Upper lobe of left lung (tissue), 6 donors: Measurements from ENCODE around the gene FAF2. TPM values are rescaled to one million over a fixed set of nuclear protein-coding genes. Genes with fewer than 3 reads are reported as not detected.

Experiments used
- ATAC-seq, 2 donors: fragments of 200-7000 bp; cut with Tn5 transposase; one replicate each; pipeline ENCODE4 v1.9.1; 2022; ENCODE audit warnings: mild to moderate bottlenecking in 2 of 2, moderate library complexity in 2 of 2; ENCODE audit not compliant: low FRiP score in 2 of 2
- DNase-seq, 2 donors: peaks; one replicate each; pipeline ENCODE4 v3.0.0-alpha.2; 2019 to 2020
- H3K27ac ChIP-seq, 4 donors: fragments of 200-600 bp; sonication (generic); one replicate each; pipeline ENCODE4 v1.5.1; 2016 to 2019
- H3K27me3 ChIP-seq, 4 donors: fragments of 200-600 bp; sonication (generic); one replicate each; pipeline ENCODE4 v1.5.1; 2017 to 2019
- H3K36me3 ChIP-seq, 4 donors: fragments of 200-600 bp; sonication (generic); one replicate each; pipeline ENCODE4 v1.5.1; 2016 to 2019
- H3K4me1 ChIP-seq, 4 donors: fragments of 200-600 bp; sonication (generic); one replicate each; pipeline ENCODE4 v1.5.1; 2018 to 2019
- H3K4me3 ChIP-seq, 4 donors: fragments of 200-600 bp; sonication (generic); one replicate each; pipeline ENCODE4 v1.5.1; 2017 to 2019; ENCODE audit warnings: mild to moderate bottlenecking in 2 of 4, moderate library complexity in 1 of 4
- H3K9me3 ChIP-seq, 4 donors: fragments of 200-600 bp; sonication (generic); one replicate each; pipeline ENCODE4 v1.5.1; 2018 to 2019
- CTCF ChIP-seq, 6 experiments: fragments of 450-650 bp in 4 of 6; fragments of 200-600 bp in 2 of 6; sonication (generic) in 2 of 6; IDR thresholded peaks; one replicate each; pipeline ENCODE4 v1.5.1; 2016 to 2019; ENCODE audit warnings: antibody characterized with exemption in 6 of 6
- EP300 ChIP-seq, 4 donors: sonication (generic); formaldehyde crosslinking; IDR thresholded peaks; one replicate each; pipeline ENCODE4 v1.5.1; 2017; ENCODE audit warnings: antibody characterized with exemption in 4 of 4, control low read depth in 2 of 4
- POLR2A ChIP-seq, 4 donors: fragments of 450-650 bp; IDR thresholded peaks; one replicate each; pipeline ENCODE4 v1.5.1; 2016 to 2017; ENCODE audit warnings: antibody characterized with exemption in 4 of 4, mild to moderate bottlenecking in 2 of 4
- POLR2AphosphoS5 ChIP-seq, 2 donors: sonication (generic); formaldehyde crosslinking; IDR thresholded peaks; one replicate each; pipeline ENCODE4 v1.5.1; 2017; ENCODE audit warnings: antibody characterized with exemption in 2 of 2
- WGBS, 2 donors: methylation state at CpG; one replicate each; pipeline ENCODE4 v1.1.5; 2017 to 2018; 5-methylcytosine and 5-hydroxymethylcytosine counted together
- total RNA-seq, 6 donors: library from RNA; depleted of rRNA in 4 of 6; stranded (reverse); fragments of >200 nt in 4 of 6; gene quantifications; one replicate each; pipeline versions ENCODE4 v1.1.0 to v1.2.1, GENCODE V29; 2016 to 2021
- donor health status: DM: no; HTN: no; CAD: no; lungs with moderate emphysema.
- donor health status: DM: no; HTN: yes; CAD: no; lungs with severe emphysema.

The FAF2 gene
- total RNA-seq, 6 donors from 2014 or later, result 11.5 to 33.0 (median 30.0) TPM

DNA sequence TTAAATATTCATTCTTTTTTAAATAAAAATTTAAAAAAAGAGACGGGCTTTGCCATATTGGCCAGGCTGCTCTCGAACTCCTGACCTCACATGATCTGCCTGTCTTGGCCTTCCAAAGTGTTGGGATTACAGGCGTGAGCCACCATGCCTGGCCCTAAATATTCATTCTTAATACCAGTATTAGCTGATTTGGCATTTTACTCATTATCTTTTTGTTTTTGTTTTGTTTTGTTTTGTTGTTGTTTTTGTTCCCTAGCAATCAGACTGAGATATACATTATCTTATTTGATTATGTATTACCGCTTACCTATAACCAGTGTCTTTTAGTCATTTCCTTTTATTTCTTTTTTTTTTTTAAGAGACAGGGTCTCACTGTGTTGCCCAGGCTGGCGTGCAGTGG is 51.1 kb downstream of the FAF2 start:
- H3K36me3 ChIP-seq, result peaks cover 53 to 100% (median 78%) of the 10 kb centered on the region in 4 donors
- ATAC-seq, result no peak
- TF ChIP-seq POLR2AphosphoS5 (IDR thresholded peaks at IDR 0.05), result no peak
- no peak for TF ChIP-seq CTCF (IDR thresholded peaks at IDR 0.05)
- TF ChIP-seq POLR2A (IDR thresholded peaks at IDR 0.05), result no peak
- TF ChIP-seq EP300 (IDR thresholded peaks at IDR 0.05), result no peak

GRCh38 chr5:176500511-176500910 is 52.3 kb downstream of the FAF2 start:
- no peak overlapping the region for H3K27ac ChIP-seq
- TF ChIP-seq POLR2A (IDR thresholded peaks at IDR 0.05) (no peak), POLR2AphosphoS5 (IDR thresholded peaks at IDR 0.05) (no peak), CTCF (IDR thresholded peaks at IDR 0.05) (no peak), EP300 (IDR thresholded peaks at IDR 0.05) (no peak)
- H3K9me3 ChIP-seq, result no peaks in the 10 kb centered on the region
- no peaks in the 10 kb centered on the region for H3K4me1 ChIP-seq
- DNase-seq, result no peak
- no peak for ATAC-seq
- H3K36me3 ChIP-seq, result peaks cover 57 to 100% (median 78%) of the 10 kb centered on the region in 4 donors
- H3K27me3 ChIP-seq, result no peaks in the 10 kb centered on the region
- WGBS, 2 donors, result 95 to 96% methylated on average over 3 of the region's 3 CpGs
- no peak overlapping the region for H3K4me3 ChIP-seq

More for the DNA sequence above, 51.1 kb downstream of the FAF2 start:
- no peaks in the 10 kb centered on the region for H3K4me1 ChIP-seq
- DNase-seq, result no peak
- H3K4me3 ChIP-seq, result no peak overlapping the region
- no peak overlapping the region for H3K27ac ChIP-seq
- no peaks in the 10 kb centered on the region for H3K27me3 ChIP-seq
- 95 to 96% methylated on average over 5 of the region's 5 CpGs for WGBS, 2 donors
- H3K9me3 ChIP-seq, result no peaks in the 10 kb centered on the region

DNA sequence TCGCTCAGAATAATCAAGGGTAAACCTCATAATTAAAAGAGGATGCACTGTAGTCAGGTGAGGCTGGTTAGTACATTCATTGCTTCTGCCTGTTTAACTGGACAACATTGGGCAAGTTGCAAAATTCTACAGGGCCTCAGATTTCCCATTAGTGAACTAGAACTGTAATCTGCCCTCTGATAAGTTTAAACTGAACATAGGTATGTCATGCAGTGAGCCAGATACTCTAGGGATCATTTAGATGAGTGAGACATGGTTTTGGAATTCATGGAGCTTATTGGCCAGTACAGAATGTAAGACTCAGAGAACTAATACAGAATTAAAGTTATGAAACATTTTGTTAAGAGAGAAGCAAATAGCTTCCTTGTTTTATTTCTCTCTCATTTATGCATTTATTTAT is 53.1 kb downstream of the FAF2 start:
- TF ChIP-seq POLR2AphosphoS5 (IDR thresholded peaks at IDR 0.05) (no peak), CTCF (IDR thresholded peaks at IDR 0.05) (no peak), POLR2A (IDR thresholded peaks at IDR 0.05) (no peak), EP300 (IDR thresholded peaks at IDR 0.05) (no peak)
- DNase-seq, result no peak
- Histone ChIP-seq H3K36me3 (peaks cover 48 to 97% (median 71%) of the 10 kb centered on the region in 4 donors), H3K27ac (no peak overlapping the region), H3K4me3 (no peak overlapping the region), H3K9me3 (no peaks in the 10 kb centered on the region), H3K27me3 (no peaks in the 10 kb centered on the region), H3K4me1 (no peaks in the 10 kb centered on the region)
- WGBS, 2 donors, result 100% methylated on average over 1 of the region's 1 CpG
- peak in 1 of 2 donors; percentile 41 for ATAC-seq

DNA sequence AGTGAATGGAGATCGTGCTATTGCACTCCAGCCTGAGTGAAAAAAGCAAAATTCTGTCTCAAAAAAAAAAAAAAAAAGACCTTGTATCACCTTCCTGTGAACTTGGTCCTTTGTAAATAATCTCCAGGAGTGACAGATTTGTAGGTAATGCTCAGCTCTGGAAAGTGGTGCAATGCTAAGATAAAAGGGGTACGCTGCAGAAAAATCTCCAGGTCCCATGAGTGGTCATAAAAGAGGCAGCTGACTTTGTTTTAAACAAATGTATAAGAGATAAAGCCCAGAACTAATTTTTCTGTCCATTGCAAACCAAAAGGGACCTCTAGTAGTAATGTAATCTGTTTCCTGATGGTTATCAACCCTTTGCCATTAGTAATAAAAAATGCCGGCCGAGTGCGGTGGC is 55.3 kb downstream of the FAF2 start:
- H3K27ac ChIP-seq, result no peak overlapping the region
- H3K27me3 ChIP-seq, result no peaks in the 10 kb centered on the region
- H3K4me3 ChIP-seq, result no peak overlapping the region
- 94 to 100% methylated on average over 5 of the region's 5 CpGs for WGBS, 2 donors
- H3K36me3 ChIP-seq, result peaks cover 48 to 97% (median 79%) of the 10 kb centered on the region in 4 donors
- ATAC-seq (no peak), DNase-seq (no peak)
- TF ChIP-seq POLR2AphosphoS5 (IDR thresholded peaks at IDR 0.05) (no peak), POLR2A (IDR thresholded peaks at IDR 0.05) (no peak), EP300 (IDR thresholded peaks at IDR 0.05) (no peak), CTCF (IDR thresholded peaks at IDR 0.05) (no peak)
- no peaks in the 10 kb centered on the region for H3K9me3 ChIP-seq
- no peaks in the 10 kb centered on the region for H3K4me1 ChIP-seq

DNA sequence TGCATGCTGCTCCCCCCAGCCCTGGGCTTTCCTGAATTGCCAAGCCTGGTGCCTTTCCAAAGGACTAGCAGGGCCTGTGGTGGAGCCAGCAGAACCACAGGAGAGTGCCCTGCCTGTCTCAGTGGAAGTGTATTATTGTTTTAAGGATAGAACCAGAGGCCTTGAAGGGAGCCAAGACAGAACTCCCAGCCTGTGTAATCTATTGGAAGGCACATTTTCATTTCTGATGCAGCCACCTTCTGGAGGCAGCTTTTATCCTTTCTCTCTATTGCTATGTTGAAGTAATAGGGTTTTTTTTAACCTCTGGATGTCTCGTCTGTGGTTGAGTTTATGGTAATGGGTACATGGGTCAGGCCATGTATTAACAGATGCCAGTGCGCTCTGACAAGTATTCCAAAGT is 59.7 kb downstream of the FAF2 start:
- no peak overlapping the region for H3K4me3 ChIP-seq
- no peak overlapping the region for H3K27ac ChIP-seq
- H3K27me3 ChIP-seq, result no peaks in the 10 kb centered on the region
- no peak for ATAC-seq
- no peaks in the 10 kb centered on the region for H3K4me1 ChIP-seq
- H3K9me3 ChIP-seq, result no peaks in the 10 kb centered on the region
- no peak for DNase-seq
- WGBS, 2 donors, result 91 to 93% methylated on average over 2 of the region's 2 CpGs
- peaks cover 22 to 70% (median 40%) of the 10 kb centered on the region in 4 donors for H3K36me3 ChIP-seq
- TF ChIP-seq CTCF (IDR thresholded peaks at IDR 0.05) (no peak), POLR2AphosphoS5 (IDR thresholded peaks at IDR 0.05) (no peak), EP300 (IDR thresholded peaks at IDR 0.05) (no peak), POLR2A (IDR thresholded peaks at IDR 0.05) (no peak)
